ENCODE results near the gene LDB2. TPM values are rescaled to one million over a fixed set of nuclear protein-coding genes. Genes with fewer than 3 reads are reported as not detected.

LDB2 gene
- polyA plus RNA-seq, 2 of the 4 experiments (the other 2 are of a cell fraction): not detected

DNA sequence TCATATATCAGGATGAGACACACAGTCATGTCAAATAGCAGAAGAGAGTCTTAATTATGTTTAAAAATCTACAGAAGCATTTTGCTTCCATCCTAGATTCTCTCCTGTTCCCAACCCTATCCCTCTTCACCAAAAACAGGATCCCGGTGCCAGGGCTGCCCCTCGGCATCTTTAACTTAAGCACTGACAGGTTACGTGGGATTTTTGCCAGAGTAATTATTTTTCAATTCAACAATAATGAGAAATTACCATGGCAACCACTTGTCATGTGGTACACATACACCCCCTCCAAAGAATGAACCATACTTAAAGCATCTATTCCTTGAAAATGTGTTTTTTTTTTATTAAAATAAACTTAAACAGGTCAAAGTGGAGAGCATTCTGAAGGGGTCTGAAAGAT lies 130.6 kb downstream of the LDB2 start:
- TF ChIP-seq POLR2AphosphoS2 (conservative IDR thresholded peaks at IDR 0.05; ENCODE audit: low read length): no peak
- TF ChIP-seq ZFP36 (IDR thresholded peaks at IDR 0.05; ENCODE audit: borderline replicate concordance, partially characterized antibody): no peak
- TF ChIP-seq, protein P1, sequence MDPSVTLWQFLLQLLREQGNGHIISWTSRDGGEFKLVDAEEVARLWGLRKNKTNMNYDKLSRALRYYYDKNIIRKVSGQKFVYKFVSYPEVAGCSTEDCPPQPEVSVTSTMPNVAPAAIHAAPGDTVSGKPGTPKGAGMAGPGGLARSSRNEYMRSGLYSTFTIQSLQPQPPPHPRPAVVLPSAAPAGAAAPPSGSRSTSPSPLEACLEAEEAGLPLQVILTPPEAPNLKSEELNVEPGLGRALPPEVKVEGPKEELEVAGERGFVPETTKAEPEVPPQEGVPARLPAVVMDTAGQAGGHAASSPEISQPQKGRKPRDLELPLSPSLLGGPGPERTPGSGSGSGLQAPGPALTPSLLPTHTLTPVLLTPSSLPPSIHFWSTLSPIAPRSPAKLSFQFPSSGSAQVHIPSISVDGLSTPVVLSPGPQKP (IDR thresholded peaks at IDR 0.05; ENCODE audit: low read depth, low read length): no peak
- TF ChIP-seq, protein P2, sequence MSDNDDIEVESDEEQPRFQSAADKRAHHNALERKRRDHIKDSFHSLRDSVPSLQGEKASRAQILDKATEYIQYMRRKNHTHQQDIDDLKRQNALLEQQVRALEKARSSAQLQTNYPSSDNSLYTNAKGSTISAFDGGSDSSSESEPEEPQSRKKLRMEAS (IDR thresholded peaks at IDR 0.05): no peak
- no peak for TF ChIP-seq ZSCAN20 (CRISPR knock-in tag; IDR thresholded peaks at IDR 0.05)
- TF ChIP-seq, protein P3, sequence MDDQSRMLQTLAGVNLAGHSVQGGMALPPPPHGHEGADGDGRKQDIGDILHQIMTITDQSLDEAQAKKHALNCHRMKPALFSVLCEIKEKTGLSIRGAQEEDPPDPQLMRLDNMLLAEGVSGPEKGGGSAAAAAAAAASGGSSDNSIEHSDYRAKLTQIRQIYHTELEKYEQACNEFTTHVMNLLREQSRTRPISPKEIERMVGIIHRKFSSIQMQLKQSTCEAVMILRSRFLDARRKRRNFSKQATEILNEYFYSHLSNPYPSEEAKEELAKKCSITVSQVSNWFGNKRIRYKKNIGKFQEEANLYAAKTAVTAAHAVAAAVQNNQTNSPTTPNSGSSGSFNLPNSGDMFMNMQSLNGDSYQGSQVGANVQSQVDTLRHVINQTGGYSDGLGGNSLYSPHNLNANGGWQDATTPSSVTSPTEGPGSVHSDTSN (IDR thresholded peaks at IDR 0.05): no peak
- TF ChIP-seq, protein P4, sequence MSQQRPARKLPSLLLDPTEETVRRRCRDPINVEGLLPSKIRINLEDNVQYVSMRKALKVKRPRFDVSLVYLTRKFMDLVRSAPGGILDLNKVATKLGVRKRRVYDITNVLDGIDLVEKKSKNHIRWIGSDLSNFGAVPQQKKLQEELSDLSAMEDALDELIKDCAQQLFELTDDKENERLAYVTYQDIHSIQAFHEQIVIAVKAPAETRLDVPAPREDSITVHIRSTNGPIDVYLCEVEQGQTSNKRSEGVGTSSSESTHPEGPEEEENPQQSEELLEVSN (IDR thresholded peaks at IDR 0.05; ENCODE audit: borderline replicate concordance, low read depth): no peak
- no peak for TF ChIP-seq RCOR1 (IDR thresholded peaks at IDR 0.05; ENCODE audit: low read depth, low read length)
- TF ChIP-seq HOXA7 (CRISPR knock-in tag; IDR thresholded peaks at IDR 0.05): no peak
- TF ChIP-seq KDM5A (IDR thresholded peaks at IDR 0.05): no peak
- TF ChIP-seq CBX2 (IDR thresholded peaks at IDR 0.05; ENCODE audit: borderline replicate concordance, low read depth): no peak
- no peak for TF ChIP-seq ESRRA (IDR thresholded peaks at IDR 0.05; ENCODE audit: borderline replicate concordance, low read length)
- TF ChIP-seq HOXB13 (CRISPR knock-in tag; IDR thresholded peaks at IDR 0.05; ENCODE audit: low read depth): no peak
- ChIA-PET CTCF (no interaction called here), POLR2A (no interaction called here)
- WGBS (ENCODE audit: missing lambda C conversion rate): 0% methylated on average over 3 of the region's 3 CpGs
- Histone ChIP-seq H3K4me2 (no peak overlapping the region), H3K4me1 (no peaks in the 10 kb centered on the region), H3K9me3 (no peaks in the 10 kb centered on the region), H3K4me3 (no peak overlapping the region), H3K27ac (no peak overlapping the region)
- no peak for DNase-seq (ENCODE audit: low read depth in 1 of 2, low spot score in 1 of 2)
- FAIRE-seq: no peak
- ATAC-seq: no peak

DNA sequence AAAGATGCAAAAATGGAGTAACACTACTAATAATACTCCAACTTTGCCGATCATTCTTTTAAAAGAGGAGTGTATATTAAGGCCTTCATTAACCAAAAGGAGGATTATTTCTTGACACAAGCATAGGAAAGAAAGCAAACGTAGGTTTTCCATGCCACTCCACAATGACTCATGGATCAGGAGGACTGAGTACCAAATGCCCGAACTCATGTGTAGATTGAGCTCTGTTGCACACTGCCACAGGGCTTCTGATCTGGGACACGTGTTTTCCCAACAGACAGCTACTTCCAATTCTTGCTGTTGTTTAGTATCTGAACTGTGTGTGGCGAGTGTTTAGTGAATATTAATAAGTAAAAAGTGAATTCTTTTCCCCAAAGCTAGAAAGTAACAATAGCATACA lies 131.2 kb downstream of the LDB2 start:
- Histone ChIP-seq H3K9me3 (no peaks in the 10 kb centered on the region), H3K4me3 (no peak overlapping the region), H3K4me1 (no peaks in the 10 kb centered on the region), H3K4me2 (no peak overlapping the region), H3K27ac (no peak overlapping the region)
- no peak for FAIRE-seq
- ATAC-seq: no peak
- 10% methylated on average over 5 of the region's 5 CpGs for WGBS (ENCODE audit: missing lambda C conversion rate)
- CTCF ChIA-PET: interaction anchor here (0.5 kb wide), 1 partner anchor 102 kb away, joined by 3 read pairs; no protein-coding TSS in a partner anchor
- no peak for DNase-seq (ENCODE audit: low read depth in 1 of 2, low spot score in 1 of 2)
- POLR2A ChIA-PET: no interaction called here
- TF ChIP-seq RAD21 (conservative IDR thresholded peaks at IDR 0.05 in 1 of 2, IDR thresholded peaks at IDR 0.05 in 1 of 2): no peak
- TF ChIP-seq HEYL (CRISPR knock-in tag; IDR thresholded peaks at IDR 0.05): no peak
- no peak for TF ChIP-seq SMC3 (IDR thresholded peaks at IDR 0.05)
- no peak for TF ChIP-seq RNF2 (IDR thresholded peaks at IDR 0.05; ENCODE audit: borderline replicate concordance, low read depth)
- TF ChIP-seq CHD4 (IDR thresholded peaks at IDR 0.05; ENCODE audit: borderline replicate concordance): no peak
- no peak for TF ChIP-seq JUNB (IDR thresholded peaks at IDR 0.05)
- TF ChIP-seq, protein P5, sequence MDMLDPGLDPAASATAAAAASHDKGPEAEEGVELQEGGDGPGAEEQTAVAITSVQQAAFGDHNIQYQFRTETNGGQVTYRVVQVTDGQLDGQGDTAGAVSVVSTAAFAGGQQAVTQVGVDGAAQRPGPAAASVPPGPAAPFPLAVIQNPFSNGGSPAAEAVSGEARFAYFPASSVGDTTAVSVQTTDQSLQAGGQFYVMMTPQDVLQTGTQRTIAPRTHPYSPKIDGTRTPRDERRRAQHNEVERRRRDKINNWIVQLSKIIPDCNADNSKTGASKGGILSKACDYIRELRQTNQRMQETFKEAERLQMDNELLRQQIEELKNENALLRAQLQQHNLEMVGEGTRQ (IDR thresholded peaks at IDR 0.05): no peak
- TF ChIP-seq EHF (CRISPR knock-in tag; IDR thresholded peaks at IDR 0.05): no peak
- TF ChIP-seq CBX2 (IDR thresholded peaks at IDR 0.05; ENCODE audit: borderline replicate concordance, low read depth): no peak
- TF ChIP-seq REST (IDR thresholded peaks at IDR 0.05): no peak
- TF ChIP-seq ZNF302 (CRISPR knock-in tag; IDR thresholded peaks at IDR 0.05): no peak
- no peak for TF ChIP-seq ZSCAN20 (CRISPR knock-in tag; IDR thresholded peaks at IDR 0.05)
- no peak for TF ChIP-seq TFCP2L1 (CRISPR knock-in tag; IDR thresholded peaks at IDR 0.05)
- no peak for TF ChIP-seq CEBPB (IDR thresholded peaks at IDR 0.05)
- TF ChIP-seq, protein P6, sequence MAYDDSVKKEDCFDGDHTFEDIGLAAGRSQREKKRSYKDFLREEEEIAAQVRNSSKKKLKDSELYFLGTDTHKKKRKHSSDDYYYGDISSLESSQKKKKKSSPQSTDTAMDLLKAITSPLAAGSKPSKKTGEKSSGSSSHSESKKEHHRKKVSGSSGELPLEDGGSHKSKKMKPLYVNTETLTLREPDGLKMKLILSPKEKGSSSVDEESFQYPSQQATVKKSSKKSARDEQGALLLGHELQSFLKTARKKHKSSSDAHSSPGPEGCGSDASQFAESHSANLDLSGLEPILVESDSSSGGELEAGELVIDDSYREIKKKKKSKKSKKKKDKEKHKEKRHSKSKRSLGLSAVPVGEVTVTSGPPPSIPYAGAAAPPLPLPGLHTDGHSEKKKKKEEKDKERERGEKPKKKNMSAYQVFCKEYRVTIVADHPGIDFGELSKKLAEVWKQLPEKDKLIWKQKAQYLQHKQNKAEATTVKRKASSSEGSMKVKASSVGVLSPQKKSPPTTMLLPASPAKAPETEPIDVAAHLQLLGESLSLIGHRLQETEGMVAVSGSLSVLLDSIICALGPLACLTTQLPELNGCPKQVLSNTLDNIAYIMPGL (CRISPR knock-in tag; IDR thresholded peaks at IDR 0.05; ENCODE audit: borderline replicate concordance): no peak
- TF ChIP-seq BHLHE40 (IDR thresholded peaks at IDR 0.05; ENCODE audit: low read depth, low read length): no peak
- TF ChIP-seq PHF8 (IDR thresholded peaks at IDR 0.05; ENCODE audit: borderline replicate concordance, low read depth): no peak
- no peak for TF ChIP-seq CHD2 (IDR thresholded peaks at IDR 0.05; ENCODE audit: low read length, partially characterized antibody)

Measured in A549 (cell line).